Natural killer cell (primary cell): ENCODE data around the gene STX2. TPM values are rescaled to one million over a fixed set of nuclear protein-coding genes. Genes with fewer than 3 reads are reported as not detected.
A peak's percentile ranks its signal among the peaks of the same experiment; 100 is the strongest.

Source experiments
- ATAC-seq, 3 donors: fragments of 150-1000 bp in 2 of 3; fragments of 200-7000 bp in 1 of 3; cut with Tn5 transposase; 1 replicate in 1 of 3; 2 replicates in 2 of 3; pipeline ENCODE4 v1.10.0; 2021; ENCODE audit warnings: mild to moderate bottlenecking in 2 of 3, moderate library complexity in 2 of 3
- DNase-seq, 2 donors: peaks; one replicate each; pipeline versions ENCODE4 v3.0.0 to v3.0.0-alpha.2; 2013 to 2021; ENCODE audit warnings: mixed read lengths in 1 of 2
- H3K27ac ChIP-seq: one replicate; pipeline ENCODE4 v1.5.1; 2013; ENCODE audit warnings: mild to moderate bottlenecking, low read length
- H3K27me3 ChIP-seq: one replicate; pipeline ENCODE4 v1.6.1; 2013; ENCODE audit warnings: low read length; ENCODE audit not compliant: control insufficient read depth, insufficient read depth
- H3K36me3 ChIP-seq: one replicate; pipeline ENCODE4 v1.6.1; 2013; ENCODE audit warnings: low read length; ENCODE audit not compliant: control insufficient read depth, insufficient read depth
- H3K4me1 ChIP-seq: one replicate; pipeline ENCODE4 v1.6.1; 2013; ENCODE audit warnings: low read length; ENCODE audit not compliant: control insufficient read depth, insufficient read depth
- H3K4me3 ChIP-seq: one replicate; pipeline ENCODE4 v1.5.1; 2013; ENCODE audit warnings: low read length
- H3K9me3 ChIP-seq: one replicate; pipeline ENCODE4 v1.6.1; 2013; ENCODE audit warnings: low read length; ENCODE audit not compliant: control insufficient read depth, insufficient read depth
- H3K27ac Mint-ChIP-seq, 2 donors: one replicate each; pipeline ENCODE4 v1.8.0; 2022; ENCODE audit warnings: mild to moderate bottlenecking in 2 of 2, mixed read lengths in 2 of 2, moderate library complexity in 1 of 2
- H3K27me3 Mint-ChIP-seq, 2 donors: one replicate each; pipeline ENCODE4 v1.8.0; 2022; ENCODE audit warnings: low read depth in 2 of 2, mixed read lengths in 2 of 2
- H3K36me3 Mint-ChIP-seq: one replicate; pipeline ENCODE4 v1.8.0; 2022; ENCODE audit warnings: mixed read lengths
- H3K4me1 Mint-ChIP-seq, 2 donors: one replicate each; pipeline ENCODE4 v1.8.0; 2022; ENCODE audit warnings: mixed read lengths in 2 of 2
- H3K4me3 Mint-ChIP-seq: one replicate; pipeline ENCODE4 v1.8.0; 2022; ENCODE audit warnings: mild to moderate bottlenecking, moderate library complexity, mixed read lengths
- H3K9me3 Mint-ChIP-seq, 2 donors: one replicate each; pipeline ENCODE4 v1.8.0; 2022; ENCODE audit warnings: mixed read lengths in 2 of 2
- WGBS: methylation state at CpG from one replicate; pipeline ENCODE4 v1.1.7; 2013; ENCODE audit warnings: missing lambda C conversion rate; ENCODE audit not compliant: insufficient coverage; 5-methylcytosine and 5-hydroxymethylcytosine counted together
- intact Hi-C: fragments of 100-400 bp; cut with micrococcal nuclease; formaldehyde crosslinking; loops from one replicate; pipeline ENCODE4 v1.14.2; 2022
- total RNA-seq, 4 donors: library from RNA; stranded (reverse); fragments of 120-200 nt in 1 of 4; gene quantifications; one replicate each; pipeline versions ENCODE4 v1.2.3 to v1.2.4, GENCODE V29; 2013 to 2022
- TF ChIP-seq, protein P1 (sequence below): fragments of 200-600 bp; IDR thresholded peaks from one replicate; pipeline ENCODE4 v1.8.0; 2022; ENCODE audit warnings: antibody characterized with exemption

Gene STX2
- total RNA-seq, 3 donors from 2014 or later (not counting 1 experiment from before 2014, with no cell fraction given): 7.9 to 14.4 (median 14.1) TPM

DNA sequence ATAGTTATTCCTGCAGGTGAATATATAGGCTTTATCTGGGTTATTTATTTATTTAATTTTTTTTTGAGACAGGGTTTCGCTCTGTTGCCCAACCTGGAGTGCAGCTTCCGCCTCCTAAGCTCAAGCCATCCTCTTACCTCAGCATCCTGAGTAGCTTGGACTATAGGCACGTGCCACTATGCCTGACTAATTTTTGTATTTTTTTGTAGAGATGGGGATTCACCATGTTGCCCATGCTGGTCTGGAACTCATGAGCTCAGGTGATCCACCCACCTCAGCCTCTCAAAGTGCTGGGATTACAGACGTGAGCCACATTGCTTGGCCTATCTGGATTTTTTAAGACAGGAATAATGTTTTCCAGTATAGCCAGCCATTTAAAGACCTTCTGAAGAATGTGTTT, 34.8 kb upstream of the STX2 start:
- Mint-ChIP-seq H3K4me1 (peaks cover 21 to 40% of the 10 kb centered on the region in 2 donors), H3K4me3 (peak overlapping the region; percentile 90)
- WGBS: 64% methylated on average over 4 of the region's 4 CpGs

DNA sequence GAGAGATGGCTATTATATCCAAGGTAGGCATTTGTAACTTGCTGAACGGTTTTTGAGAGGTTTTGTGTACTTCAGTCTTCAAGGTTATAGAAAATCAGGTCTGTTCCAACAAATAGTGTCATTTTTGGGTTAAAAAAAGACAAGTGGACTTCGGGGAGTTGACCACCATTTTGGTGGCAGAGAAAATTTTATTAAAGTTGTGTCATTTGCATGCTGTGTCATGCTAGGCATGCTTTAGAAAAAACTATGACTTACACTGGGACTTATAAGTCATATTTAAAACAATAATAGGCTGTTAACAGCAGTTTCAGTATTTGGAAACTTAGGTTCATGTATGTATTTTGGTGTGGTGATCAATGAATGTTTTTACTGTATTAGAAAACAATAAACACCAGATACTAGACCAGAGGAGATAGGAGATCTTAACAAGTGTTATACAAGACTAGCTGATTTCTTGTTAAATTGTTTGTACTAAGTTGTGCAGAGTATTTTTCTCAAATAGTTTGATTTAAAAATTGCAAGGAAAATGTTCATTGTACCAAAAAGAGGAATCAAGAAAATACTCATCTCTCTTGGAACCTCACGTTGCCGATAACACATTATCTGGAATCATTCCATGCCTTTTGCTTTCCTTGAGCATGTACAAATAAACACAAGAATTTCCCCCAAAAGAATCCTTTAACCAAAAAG, 34.2 kb upstream of the STX2 start:
- peak overlapping the region; percentile 90 for H3K4me3 Mint-ChIP-seq
- H3K9me3 ChIP-seq: no peaks in the 10 kb centered on the region
- peak overlapping the region; percentile 84 to 85 for H3K27ac Mint-ChIP-seq
- ATAC-seq (no peak), DNase-seq (no peak)
- H3K27me3 ChIP-seq: no peaks in the 10 kb centered on the region
- WGBS: 56% methylated on average over 4 of the region's 4 CpGs
- no peaks in the 10 kb centered on the region for H3K9me3 Mint-ChIP-seq
- intact Hi-C loops: no loop called here
- H3K27me3 Mint-ChIP-seq: no peaks in the 10 kb centered on the region
- TF ChIP-seq, protein P1, sequence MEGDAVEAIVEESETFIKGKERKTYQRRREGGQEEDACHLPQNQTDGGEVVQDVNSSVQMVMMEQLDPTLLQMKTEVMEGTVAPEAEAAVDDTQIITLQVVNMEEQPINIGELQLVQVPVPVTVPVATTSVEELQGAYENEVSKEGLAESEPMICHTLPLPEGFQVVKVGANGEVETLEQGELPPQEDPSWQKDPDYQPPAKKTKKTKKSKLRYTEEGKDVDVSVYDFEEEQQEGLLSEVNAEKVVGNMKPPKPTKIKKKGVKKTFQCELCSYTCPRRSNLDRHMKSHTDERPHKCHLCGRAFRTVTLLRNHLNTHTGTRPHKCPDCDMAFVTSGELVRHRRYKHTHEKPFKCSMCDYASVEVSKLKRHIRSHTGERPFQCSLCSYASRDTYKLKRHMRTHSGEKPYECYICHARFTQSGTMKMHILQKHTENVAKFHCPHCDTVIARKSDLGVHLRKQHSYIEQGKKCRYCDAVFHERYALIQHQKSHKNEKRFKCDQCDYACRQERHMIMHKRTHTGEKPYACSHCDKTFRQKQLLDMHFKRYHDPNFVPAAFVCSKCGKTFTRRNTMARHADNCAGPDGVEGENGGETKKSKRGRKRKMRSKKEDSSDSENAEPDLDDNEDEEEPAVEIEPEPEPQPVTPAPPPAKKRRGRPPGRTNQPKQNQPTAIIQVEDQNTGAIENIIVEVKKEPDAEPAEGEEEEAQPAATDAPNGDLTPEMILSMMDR: no peak
- H3K36me3 Mint-ChIP-seq: peaks cover 30% of the 10 kb centered on the region
- H3K4me1 Mint-ChIP-seq: peaks cover 21 to 40% of the 10 kb centered on the region in 2 donors
- H3K4me3 ChIP-seq: peak overlapping the region; percentile 62
- H3K4me1 ChIP-seq: peaks cover 17% of the 10 kb centered on the region
- no peak overlapping the region for H3K27ac ChIP-seq
- peaks cover 44% of the 10 kb centered on the region for H3K36me3 ChIP-seq

More for the DNA sequence above, 34.8 kb upstream of the STX2 start:
- Histone ChIP-seq H3K4me1 (peaks cover 17% of the 10 kb centered on the region), H3K27ac (no peak overlapping the region), H3K4me3 (no peak overlapping the region), H3K36me3 (peaks cover 44% of the 10 kb centered on the region), H3K9me3 (no peaks in the 10 kb centered on the region), H3K27me3 (no peaks in the 10 kb centered on the region)
- TF ChIP-seq, protein P1: no peak
- DNase-seq (no peak), ATAC-seq (no peak)
- Mint-ChIP-seq H3K27ac (peak overlapping the region in 1 of 2 donors; percentile 84), H3K27me3 (no peaks in the 10 kb centered on the region), H3K9me3 (no peaks in the 10 kb centered on the region), H3K36me3 (peaks cover 30% of the 10 kb centered on the region)
- intact Hi-C loops: no loop called here

DNA sequence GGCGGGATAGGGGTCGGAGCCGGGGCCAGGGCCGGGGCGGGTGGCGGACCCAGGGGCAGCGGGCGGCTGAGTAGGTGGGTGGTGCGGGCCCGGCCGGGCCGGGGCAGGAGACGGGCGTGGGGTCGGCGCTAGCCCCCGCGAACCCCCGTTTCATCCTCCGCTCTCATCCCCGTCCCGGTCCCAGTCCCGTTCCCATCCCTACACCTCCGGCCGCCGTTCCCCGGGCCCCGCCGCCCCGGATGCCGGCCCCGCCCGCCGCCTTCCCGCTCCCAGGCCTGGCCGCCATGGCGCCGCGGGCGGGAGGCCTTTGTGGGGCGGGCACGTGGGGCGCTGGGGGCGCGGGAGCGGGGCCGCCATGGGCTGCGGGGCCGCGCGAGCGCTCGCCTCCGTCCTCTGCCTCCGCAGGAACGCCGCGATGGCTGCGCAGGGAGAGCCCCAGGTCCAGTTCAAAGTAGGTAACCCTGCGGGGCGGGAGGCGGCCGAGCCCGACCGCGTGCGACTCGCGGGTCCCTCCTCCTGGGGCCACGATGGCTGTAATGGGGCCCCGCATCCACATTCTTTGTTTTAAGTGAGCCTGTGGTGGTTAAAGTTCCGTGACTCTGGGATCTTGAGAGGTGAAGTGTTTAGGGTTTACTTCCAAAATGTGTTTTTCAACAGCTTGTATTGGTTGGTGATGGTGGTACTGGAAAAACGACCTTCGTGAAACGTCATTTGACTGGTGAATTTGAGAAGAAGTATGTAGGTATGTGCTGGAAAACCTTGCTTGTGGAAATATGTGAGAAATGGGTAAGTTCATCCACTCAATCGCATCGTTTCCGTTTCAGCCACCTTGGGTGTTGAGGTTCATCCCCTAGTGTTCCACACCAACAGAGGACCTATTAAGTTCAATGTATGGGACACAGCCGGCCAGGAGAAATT, 33.4 kb upstream of the STX2 start:
- peaks cover 44% of the 10 kb centered on the region for H3K36me3 ChIP-seq
- H3K4me3 ChIP-seq: peak overlapping the region; percentile 62
- peaks cover 30% of the 10 kb centered on the region for H3K36me3 Mint-ChIP-seq
- H3K27me3 Mint-ChIP-seq: no peaks in the 10 kb centered on the region
- DNase-seq (peak; percentile 57 to 74), ATAC-seq (peak; percentile 40 to 51 (median 45))
- no peaks in the 10 kb centered on the region for H3K27me3 ChIP-seq
- H3K9me3 Mint-ChIP-seq: no peaks in the 10 kb centered on the region
- H3K27ac ChIP-seq: peak overlapping the region; percentile 61
- H3K4me3 Mint-ChIP-seq: peak overlapping the region; percentile 90
- no peaks in the 10 kb centered on the region for H3K9me3 ChIP-seq
- intact Hi-C loops: no loop called here
- TF ChIP-seq, protein P1: no peak
- H3K4me1 Mint-ChIP-seq: peaks cover 21 to 36% of the 10 kb centered on the region in 2 donors
- H3K4me1 ChIP-seq: peaks cover 17% of the 10 kb centered on the region
- WGBS: under 1% methylated on average over 79 of the region's 79 CpGs
- peak overlapping the region; percentile 84 to 85 for H3K27ac Mint-ChIP-seq
